Psoas muscle (tissue), 8 donors: ENCODE data around the gene NPL. TPM values are rescaled to one million over a fixed set of nuclear protein-coding genes. Genes with fewer than 3 reads are reported as not detected.
A peak's percentile ranks its signal among the peaks of the same experiment; 100 is the strongest.

Experiments
- ATAC-seq, 4 donors: fragments of 200-7000 bp; cut with Tn5 transposase; one replicate each; pipeline ENCODE4 v1.9.1; 2020; ENCODE audit warnings: moderate library complexity in 3 of 4, mild to moderate bottlenecking in 2 of 4
- DNase-seq, 2 donors: peaks; one replicate each; pipeline ENCODE4 v3.0.0-alpha.2; 2020
- H3K27ac ChIP-seq: fragments of 200-600 bp; one replicate; pipeline ENCODE4 v1.8.0; 2022
- H3K27me3 ChIP-seq, 3 donors: fragments of 200-600 bp in 1 of 3; one replicate each; pipeline versions ENCODE4 v1.6.1 to v1.8.0; 2013 to 2022; ENCODE audit warnings: low read length in 2 of 3, mild to moderate bottlenecking in 2 of 3, moderate library complexity in 1 of 3; ENCODE audit not compliant: insufficient read depth in 3 of 3
- H3K36me3 ChIP-seq, 2 donors: fragments of 200-600 bp in 1 of 2; one replicate each; pipeline versions ENCODE4 v1.6.1 to v1.8.0; 2013 to 2022; ENCODE audit warnings: low read depth in 1 of 2, mild to moderate bottlenecking in 1 of 2, moderate library complexity in 1 of 2; ENCODE audit not compliant: insufficient read depth in 1 of 2
- H3K4me1 ChIP-seq: fragments of 200-600 bp; one replicate; pipeline ENCODE4 v1.8.0; 2022
- H3K4me3 ChIP-seq: fragments of 200-600 bp; one replicate; pipeline ENCODE4 v1.8.0; 2022; ENCODE audit warnings: mild to moderate bottlenecking
- H3K9me3 ChIP-seq: fragments of 200-600 bp; one replicate; pipeline ENCODE4 v1.8.0; 2022
- CTCF ChIP-seq: fragments of 200-600 bp; IDR thresholded peaks from one replicate; pipeline ENCODE4 v1.8.0; 2022; ENCODE audit warnings: antibody characterized with exemption
- WGBS, 3 donors: extraction: QIAGEN DNeasy Blood & Tissue Kit; methylation state at CpG; one replicate each; pipeline versions ENCODE4 v1.1.6 to v1.1.7; 2013; 5-methylcytosine and 5-hydroxymethylcytosine counted together
- intact Hi-C, 2 donors: fragments of 100-400 bp; cut with DNase I; formaldehyde crosslinking; loops; one replicate each; pipeline versions ENCODE4 v1.11.0 to v1.14.2; 2022
- polyA plus RNA-seq, 3 donors: library from polyadenylated mRNA; stranded (reverse); fragments of 200-250 nt; gene quantifications; one replicate each; pipeline ENCODE4 v1.2.3, GENCODE V29; 2013
- total RNA-seq, 4 donors: library from RNA; stranded (reverse); fragmentation: NEBNext Ultra II Directional in 2 of 4; extraction: Animal tissue kit (Norgen Biotek cat#: 25700) in 2 of 4; gene quantifications; one replicate each; pipeline versions ENCODE4 v1.2.1 to v1.2.4, GENCODE V29; 2021 to 2023
- donor health status: healthy with polysubstance abuse.
- donor health status: DM: no; HTN: no; CAD: no; lungs with moderate emphysema.
- donor health status: Bipolar disorder and iron deficiency.
- donor health status: healthy.
- donor health status: DM: yes; HTN: yes; CAD: no.
- donor health status: DM: no; HTN: no; CAD: no.
- donor health status: DM: no; HTN: no; CAD: no.
- donor health status: DM: yes; HTN: yes; CAD: no.

NPL gene
- total and polyA plus RNA-seq, 7 donors = 2.2 to 6.7 (median 4.3) TPM

GRCh38 chr1:182771187-182771984 lies 18.2 kb upstream of the NPL start:
- WGBS, 3 donors = 92 to 95% (median 94%) methylated on average over 4 of the region's 4 CpGs
- intact Hi-C loops = no loop called here
- H3K27me3 ChIP-seq = no peaks in the 10 kb centered on the region
- H3K4me3 ChIP-seq = no peak overlapping the region
- H3K36me3 ChIP-seq = no peaks in the 10 kb centered on the region
- ATAC-seq = no peak
- peak; percentile 33 for TF ChIP-seq CTCF
- DNase-seq = no peak
- H3K27ac ChIP-seq = no peak overlapping the region
- peaks cover 14% of the 10 kb centered on the region for H3K4me1 ChIP-seq
- no peaks in the 10 kb centered on the region for H3K9me3 ChIP-seq

GRCh38 chr1:182777386-182777785 lies 12.2 kb upstream of the NPL start:
- Histone ChIP-seq H3K27ac (no peak overlapping the region), H3K9me3 (no peaks in the 10 kb centered on the region), H3K4me1 (peaks cover 3% of the 10 kb centered on the region), H3K36me3 (no peaks in the 10 kb centered on the region), H3K27me3 (no peaks in the 10 kb centered on the region), H3K4me3 (no peak overlapping the region)
- intact Hi-C loops = no loop called here
- no peak for TF ChIP-seq CTCF
- ATAC-seq (no peak), DNase-seq (no peak)

GRCh38 chr1:182778862-182779261 lies 10.7 kb upstream of the NPL start:
- no peak for TF ChIP-seq CTCF
- Histone ChIP-seq H3K4me3 (no peak overlapping the region), H3K27ac (no peak overlapping the region), H3K4me1 (peaks cover 3% of the 10 kb centered on the region), H3K36me3 (no peaks in the 10 kb centered on the region), H3K9me3 (no peaks in the 10 kb centered on the region), H3K27me3 (no peaks in the 10 kb centered on the region)
- WGBS, 3 donors = 71 to 82% (median 76%) methylated on average over 2 of the region's 2 CpGs
- intact Hi-C loops = no loop called here
- DNase-seq = no peak
- no peak for ATAC-seq

- ATAC-seq (no peak), DNase-seq (no peak)
- no peak for TF ChIP-seq CTCF
- Histone ChIP-seq H3K27ac (no peak overlapping the region), H3K4me1 (peaks cover 3% of the 10 kb centered on the region), H3K36me3 (no peaks in the 10 kb centered on the region), H3K27me3 (no peaks in the 10 kb centered on the region), H3K4me3 (no peak overlapping the region), H3K9me3 (no peaks in the 10 kb centered on the region)
- 83 to 93% (median 89%) methylated on average over 2 of the region's 2 CpGs for WGBS, 3 donors
- intact Hi-C loops = no loop called here
Observed at GRCh38 chr1:182779530-182779929, 10.0 kb upstream of the NPL start.
